Stimulated activated CD8-positive, alpha-beta memory T cell treated with anti-CD3 and anti-CD28 coated beads, Interleukin-7, amount 100 ng/mL, for 24 hours (primary cell): ENCODE measurements around the gene FZR1.
"Not testable (repeated sequence)": the region's sequence is repeated elsewhere in the genome, so short reads cannot be mapped to it uniquely, and the experiment has no call there.

Experiments used
- DNase-seq: peaks from one replicate; pipeline ENCODE4 v3.0.0-alpha.2; 2020; ENCODE audit warnings: low read depth

The FZR1 gene

DNA sequence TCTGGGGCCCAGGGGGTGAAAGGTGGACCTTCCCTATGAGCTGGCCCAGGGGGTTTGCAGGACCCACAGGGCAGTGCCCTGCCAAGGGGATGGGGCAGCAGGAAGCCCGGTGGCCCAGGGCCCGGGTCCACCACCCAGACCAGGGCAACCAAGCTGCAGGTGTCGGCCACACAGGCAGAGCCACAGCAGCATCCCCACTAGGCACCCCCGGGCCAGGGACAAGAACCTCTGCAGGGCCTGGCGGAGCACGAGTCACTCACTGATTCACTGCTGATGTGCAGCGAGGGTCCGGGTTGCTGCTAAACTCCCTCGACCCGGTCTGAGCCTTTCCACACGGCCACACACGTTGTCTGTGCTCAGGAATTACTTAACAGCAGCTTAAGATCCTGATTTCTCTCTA, 8.8 kb downstream of the FZR1 start:
- no peak for DNase-seq

DNA sequence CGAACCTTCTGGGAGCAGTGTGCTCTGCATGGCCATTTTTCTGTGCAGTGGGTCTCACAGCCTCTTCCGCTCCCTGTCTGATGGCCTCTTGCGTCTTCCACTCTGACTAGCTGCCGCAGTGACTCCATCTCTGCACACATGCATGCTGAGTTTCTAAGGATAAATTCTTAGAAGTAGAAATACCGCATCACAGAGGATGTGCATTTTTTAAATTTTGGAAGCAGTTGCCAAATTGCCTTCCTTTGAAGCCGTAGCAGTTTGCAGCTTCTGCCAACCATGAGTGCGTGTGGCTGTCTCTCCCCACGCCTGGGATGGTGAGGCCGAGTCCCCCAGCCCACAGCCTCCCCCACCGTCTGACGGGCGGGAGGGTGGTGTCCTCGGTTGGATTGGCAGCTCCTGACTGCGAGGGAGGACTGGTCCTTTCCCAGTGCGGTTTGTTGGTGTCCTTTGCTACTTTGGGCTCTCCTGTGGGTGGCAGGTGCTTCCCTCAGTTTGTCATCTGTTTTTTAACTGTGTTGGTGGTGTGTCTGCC, 9.8 kb downstream of the FZR1 start:
- no peak for DNase-seq

DNA sequence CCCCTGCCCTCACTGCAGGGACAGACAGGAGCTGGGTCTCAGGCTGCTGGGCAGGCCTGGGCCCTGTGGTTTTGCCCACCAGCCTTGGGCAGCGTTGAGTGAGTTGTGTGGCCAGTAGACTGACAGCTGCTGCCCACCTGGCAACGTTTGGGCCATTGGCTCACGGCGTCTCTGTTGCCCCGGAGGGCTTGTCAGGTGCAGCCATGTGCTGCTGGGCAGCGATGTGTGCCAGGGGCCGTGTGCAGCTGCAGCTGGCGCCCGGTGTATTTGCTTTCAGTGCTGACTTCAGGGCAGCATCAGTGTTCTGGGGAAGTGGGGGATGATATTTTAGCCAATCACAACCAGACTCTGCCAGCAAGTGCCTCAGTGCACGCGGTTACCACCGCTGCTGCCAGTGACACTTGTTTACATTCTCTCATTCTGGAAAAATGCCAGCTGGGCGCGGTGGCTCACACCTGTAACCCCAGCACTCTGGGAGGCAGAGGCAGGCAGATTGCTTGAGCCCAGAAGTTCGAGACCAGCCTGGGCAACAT, 10.6 kb downstream of the FZR1 start:
- DNase-seq, result no peak

DNA sequence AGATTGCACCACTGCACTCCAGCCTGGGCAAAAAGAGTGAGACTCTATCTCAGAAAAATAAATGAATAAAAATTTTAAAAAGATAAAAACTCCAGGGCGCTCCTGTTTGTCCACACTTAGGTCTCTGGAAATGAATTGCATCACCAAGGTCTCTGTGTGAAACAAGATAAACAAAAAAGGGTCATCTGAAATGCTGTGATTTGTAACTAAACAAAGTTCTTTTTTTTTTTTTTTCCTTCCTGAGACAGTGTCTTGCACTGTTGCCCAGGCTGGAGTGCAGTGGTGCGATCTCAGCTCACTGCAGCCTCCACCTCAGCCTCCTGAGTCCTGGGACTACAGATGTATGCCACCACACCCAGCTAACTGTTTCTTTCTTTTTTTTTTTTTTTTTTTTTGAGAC, 11.5 kb downstream of the FZR1 start:
- no peak for DNase-seq

DNA sequence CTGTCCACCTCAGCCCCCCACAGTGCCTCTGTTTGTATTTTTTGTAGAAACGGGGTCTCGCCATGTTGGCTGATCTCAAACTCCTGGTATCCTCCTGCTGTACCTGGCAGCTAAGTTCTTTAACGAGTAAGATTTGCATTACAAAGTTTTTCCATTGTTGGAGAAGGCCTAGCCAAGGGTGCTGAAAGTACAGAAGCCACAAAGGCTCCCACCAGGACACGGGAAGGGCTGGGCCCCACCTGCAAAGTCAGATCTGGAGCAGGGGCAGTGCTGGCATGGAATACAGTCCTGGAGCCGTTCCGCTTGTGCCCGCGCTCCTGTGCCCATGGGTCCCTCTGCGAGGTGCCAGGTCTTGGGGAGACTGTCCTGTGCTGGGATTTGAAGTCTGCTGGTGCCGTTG, 12.1 kb downstream of the FZR1 start:
- no peak for DNase-seq

DNA sequence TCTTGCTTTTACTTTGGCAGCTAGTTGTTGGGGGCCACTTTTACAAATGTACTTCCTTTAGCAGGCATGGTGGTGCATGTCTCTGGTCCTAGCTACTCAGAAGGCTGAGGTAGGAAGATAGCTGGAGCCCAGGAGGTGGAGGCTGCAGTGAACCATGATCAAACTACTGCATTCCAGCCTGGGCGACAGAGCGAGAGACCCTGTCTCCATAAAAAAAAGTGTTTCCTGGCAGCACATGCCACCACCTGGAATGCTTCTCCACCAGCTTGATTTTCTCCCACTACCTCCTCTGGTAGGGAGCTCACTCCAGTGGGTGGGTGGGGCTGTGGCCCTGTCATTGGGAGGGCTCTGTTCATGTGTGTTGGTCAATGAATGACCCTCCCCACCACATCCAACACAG, 12.5 kb downstream of the FZR1 start:
- no peak for DNase-seq

DNA sequence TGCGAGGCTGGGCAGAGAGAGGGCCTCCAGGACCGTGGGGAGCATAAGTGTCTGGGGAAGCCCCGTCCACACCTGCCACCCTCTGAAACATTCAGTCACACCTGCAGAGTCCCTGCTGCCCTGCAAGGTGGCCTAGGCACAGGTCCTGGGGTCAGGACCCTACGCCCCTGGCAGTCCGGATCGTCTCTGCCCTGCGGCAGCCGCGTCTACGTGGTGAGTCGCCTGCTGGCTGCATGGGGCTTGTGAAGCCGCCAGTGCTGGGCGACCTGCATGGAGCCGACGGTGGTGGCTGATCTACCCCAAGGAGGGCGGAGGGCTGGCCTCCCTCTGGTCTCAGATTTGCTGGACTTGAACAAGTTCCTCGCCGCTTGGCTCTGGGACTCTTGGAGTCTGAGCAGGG, 13.0 kb downstream of the FZR1 start:
- no peak for DNase-seq

DNA sequence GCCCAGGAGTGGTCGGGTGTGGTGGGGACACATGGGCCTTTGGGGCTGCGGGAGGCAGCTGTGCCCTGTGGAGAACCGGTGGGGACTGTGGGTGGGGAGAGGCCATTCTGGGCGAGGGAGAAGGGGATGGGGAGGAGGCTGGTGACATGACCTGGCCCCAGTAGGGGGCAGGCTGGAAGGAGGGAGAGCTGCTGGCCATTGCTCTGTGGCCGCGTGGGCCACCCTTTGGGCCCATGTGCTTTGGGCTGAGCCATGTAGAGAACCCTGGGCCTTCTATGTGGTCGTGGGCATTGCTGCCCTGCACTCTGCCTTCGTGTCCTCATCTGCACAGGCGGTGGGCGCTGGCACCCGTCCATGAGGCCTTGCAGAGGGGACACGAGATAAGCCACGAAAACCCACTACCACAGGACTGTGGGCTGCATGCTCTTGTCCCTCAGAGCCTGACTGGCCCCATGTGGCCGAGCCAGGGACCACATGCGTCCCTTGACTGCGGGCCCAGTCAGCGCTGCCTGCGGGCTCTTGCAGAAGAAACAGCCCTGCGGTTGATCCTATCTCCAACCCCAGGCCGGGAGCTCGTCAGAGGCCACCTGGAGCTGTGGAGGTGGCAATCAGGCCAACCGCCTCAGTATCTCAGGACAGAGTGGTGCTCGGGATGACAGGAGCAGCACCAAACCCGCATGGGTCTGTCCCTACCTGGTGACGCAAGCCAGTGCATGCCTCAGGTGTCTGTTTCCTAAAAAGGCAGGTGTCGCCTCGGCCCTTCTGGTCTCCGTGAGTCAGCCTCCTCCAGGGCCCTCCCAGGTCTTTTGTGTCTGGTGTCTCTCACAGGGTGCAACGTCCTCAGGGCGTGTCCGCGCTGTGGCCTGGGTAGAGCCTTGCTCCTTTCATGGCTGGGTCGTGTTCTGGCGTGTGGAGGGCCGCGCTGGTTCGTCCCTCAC, 14.3 kb downstream of the FZR1 start:
- DNase-seq, result no peak

DNA sequence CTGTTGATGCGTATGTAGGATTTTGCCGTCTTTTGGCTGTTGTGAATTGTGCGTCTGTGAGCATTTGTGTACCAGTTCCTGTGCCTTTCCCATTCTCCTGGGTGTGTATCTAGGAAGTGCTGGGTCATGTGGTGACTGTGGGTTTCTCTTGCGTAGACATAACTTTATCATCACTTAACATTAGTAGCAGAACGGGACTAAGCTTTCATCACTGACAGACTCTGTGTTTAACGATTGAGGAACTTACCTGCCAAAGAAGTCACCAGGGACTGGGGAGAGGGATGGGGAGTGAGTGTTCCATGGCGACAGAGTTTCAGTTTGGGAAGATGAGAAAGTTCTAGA, 15.0 kb downstream of the FZR1 start:
- no peak for DNase-seq

DNA sequence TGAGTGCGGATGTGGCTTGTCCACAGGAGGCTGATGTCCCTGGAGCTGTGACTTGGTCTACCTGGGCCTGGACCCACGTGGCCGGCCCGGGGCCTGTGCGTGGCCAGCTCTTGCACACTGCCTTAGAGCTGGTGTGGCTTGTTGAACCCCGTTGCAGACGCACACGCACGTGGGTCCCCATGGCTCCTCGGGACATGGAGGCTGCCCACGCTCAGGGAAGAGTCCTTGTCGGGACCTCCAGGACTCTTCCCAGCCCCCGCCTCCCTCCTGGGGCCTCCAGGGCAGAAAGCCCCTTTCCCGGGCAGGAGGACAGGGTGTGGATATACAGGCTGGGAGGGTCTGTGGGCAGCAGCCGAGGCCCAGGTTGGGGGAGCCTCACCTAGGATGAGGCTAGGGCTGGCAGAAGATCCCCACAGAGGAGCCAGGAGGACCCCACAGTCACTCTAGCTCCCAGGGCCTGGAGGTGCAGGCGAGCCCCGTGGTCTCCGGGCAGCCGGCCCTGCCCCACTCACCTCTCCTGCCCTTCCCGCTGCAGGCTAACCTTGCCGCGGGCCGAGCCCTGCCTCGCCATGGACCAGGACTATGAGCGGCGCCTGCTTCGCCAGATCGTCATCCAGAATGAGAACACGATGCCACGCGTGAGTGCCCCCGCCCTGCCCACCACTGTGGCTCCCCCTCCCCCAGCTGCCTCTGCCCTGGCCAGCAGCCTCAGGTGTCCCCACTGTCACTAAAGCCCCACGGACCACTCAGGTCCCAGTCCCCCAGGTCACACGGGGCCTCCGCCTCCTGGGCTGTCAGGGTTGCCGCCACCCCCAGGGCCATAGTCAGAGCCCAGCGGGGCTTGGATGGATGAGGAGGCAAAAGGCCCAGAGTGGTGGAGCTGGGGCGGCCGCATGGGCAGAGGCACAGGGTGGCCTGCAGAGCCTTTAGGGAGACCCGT, 16.6 kb downstream of the FZR1 start:
- DNase-seq, result no peak

DNA sequence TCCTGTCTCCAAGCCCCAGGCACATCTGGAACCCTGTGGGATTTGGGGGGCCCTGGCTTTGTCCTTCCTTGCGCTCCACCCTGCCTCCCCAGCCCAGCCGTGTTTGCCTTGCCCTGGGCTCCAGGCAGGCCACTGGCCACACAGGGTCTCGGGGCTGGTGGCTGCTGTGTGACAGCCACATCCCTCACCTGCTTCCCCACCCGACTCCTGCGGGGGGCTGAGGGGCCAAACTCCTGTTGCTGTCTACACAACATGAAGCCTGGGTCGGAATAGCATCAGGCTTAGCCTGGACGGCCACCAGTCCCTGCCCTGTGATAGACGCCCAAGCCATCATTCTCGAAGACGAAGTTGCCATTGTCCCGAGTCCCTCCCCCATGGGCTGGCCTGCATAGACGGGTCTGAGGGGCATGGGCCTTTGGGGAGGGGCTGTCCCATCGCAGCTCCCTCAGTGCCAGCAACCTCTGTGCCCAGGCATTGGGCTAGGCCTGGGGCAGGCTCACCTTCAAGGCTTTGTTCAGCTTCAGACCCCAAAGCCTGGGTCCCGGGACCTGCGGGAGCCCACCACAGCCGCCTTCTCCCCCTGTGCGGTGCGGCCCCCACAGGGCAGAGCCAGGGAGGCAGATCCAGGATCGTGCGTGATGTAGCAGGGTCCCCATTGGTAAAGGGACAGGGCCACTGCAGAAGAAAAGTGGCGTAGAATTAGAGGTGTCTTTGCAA, 17.4 kb downstream of the FZR1 start:
- DNase-seq, result no peak

DNA sequence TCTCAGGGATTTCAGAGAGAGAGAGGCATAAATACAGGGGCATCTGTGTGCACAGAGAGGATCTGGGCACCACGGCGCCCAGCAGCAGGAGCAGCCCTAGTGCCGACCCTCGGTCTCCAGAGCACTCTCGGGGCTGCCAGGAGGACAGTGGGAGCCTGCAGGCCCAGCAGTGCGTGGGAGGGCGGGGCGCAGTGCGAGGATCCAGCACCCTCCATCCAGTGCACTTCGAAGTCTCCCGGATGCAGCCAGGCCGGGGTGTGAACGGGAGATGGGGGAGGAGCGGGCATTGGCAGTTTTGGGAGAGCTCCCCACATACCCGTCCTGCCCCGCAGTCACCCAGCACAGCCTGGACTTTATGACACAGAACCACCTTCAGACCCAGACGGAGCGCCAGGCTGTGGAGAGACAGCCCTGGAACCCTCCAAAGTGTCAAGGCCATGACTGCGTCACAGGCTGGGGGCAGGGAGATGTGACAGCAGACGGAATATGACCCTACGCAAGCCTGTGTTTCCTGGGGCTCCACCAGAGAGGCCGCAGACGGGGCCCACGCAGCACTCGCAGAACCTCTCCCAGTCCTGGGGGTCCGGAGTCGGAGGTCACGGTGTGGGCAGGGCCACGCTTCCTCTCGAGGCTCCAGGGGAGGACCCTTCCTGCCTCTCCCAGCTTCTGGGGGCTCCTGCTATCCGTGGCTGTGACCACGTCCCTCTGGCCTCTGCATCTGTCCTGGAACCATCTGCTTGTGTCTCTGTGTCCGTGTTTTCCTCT, 18.1 kb downstream of the FZR1 start:
- no peak for DNase-seq

DNA sequence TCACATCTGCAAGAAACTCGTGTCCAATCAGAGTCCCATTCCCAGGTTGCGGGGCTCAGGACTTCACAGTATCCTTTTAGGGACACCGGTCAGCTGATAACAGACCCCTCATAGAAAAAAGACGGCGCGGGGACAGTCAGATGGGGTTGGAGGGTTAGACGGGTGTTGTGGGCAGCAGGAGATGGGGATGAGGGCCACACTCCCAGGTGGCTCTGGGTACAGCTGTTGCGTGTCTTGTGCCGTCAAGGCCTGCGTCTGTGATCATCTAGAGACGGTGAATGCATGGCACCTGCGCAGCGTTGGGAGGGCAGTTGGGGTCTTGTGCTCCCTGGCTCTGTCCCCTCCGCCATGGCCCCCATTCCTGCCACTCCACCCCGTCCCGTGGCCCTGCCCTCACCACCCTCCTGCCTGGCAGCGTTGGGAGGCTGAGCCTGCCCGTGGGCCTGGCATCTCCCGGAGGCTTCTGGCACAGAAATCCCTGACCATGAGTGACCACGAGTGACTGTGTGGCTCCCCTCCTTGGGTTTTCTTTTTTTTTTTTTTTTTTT, 18.9 kb downstream of the FZR1 start:
- DNase-seq, result no peak

DNA sequence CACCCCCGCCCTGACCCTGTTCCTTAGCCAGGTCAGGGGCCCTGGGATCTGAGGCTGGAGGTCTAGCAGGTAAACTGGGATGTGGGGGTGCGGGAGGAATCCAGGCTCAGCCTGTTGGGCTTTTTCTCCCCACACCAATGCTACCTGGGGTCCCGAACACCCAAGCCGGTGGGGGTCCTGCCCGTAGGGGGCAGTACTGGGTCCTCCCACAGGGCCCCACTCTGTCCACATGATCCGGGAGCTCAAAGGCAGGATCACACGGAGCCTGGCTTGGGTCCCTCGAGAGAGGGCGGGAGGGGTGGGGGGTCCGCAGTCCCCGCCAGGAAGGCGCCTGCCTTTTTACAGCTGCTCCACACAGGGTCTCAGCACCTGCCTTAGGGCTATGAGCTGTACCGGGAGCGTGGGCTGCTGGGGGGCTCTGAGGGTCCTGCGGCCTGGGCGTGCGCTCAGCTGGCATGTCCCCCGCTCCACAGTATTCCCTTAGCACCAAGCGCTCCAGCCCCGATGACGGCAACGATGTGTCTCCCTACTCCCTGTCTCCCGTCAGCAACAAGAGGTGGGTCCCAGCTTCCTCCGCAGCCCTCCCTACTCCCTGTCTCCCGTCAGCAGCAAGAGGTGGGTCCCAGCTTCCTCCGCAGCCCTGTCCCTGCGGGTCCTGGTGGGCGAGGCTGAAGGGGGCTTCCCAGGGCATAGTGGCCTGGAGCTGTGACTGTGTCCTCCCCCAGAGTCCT, 20.6 kb downstream of the FZR1 start:
- no peak for DNase-seq

DNA sequence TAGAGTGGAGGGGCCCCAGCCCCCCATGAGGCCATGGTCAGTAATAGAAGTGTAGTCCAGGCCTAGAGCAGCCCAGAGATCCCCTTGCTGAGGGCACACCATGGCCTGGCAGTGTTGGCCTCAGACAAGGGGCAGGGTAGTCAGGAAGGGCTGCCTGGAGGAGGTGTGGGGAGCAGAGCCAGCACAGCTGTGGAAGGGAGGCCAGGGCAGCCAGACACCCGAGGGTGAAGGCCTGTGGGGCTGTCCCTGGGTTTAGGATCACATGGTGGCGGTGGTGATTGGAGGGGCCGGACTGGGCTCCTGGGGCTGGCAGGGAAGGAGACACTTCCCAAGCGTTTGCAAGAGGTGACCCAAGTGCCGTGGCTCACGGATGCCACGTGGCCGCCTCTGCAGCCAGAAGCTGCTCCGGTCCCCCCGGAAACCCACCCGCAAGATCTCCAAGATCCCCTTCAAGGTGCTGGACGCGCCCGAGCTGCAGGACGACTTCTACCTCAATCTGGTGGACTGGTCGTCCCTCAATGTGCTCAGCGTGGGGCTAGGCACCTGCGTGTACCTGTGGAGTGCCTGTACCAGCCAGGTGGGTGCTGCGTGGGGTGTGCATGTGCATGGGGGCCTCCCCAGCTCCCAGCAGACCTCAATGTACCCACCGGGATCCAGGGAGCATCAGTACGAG, 21.3 kb downstream of the FZR1 start:
- DNase-seq, result no peak

DNA sequence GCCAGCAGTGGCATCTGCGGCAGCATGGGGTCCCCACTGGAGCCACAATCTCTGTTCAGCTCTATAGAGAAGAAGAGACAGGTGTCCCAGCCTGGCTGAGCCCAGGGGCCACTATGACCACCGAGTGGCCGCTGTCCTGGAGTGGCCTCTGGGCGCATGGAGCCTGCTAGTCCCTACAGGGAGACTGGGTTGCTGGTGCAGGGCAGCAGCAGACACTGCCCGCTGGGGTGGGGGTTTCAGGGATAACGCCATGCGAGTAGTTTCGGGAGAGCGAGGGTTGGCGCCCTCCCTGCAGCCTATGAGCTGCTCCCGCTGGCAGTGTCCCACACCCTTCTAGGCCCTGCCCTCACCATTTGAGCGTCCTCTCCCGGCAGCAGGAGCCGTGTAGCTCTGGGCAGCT, 22.0 kb downstream of the FZR1 start:
- no peak for DNase-seq

DNA sequence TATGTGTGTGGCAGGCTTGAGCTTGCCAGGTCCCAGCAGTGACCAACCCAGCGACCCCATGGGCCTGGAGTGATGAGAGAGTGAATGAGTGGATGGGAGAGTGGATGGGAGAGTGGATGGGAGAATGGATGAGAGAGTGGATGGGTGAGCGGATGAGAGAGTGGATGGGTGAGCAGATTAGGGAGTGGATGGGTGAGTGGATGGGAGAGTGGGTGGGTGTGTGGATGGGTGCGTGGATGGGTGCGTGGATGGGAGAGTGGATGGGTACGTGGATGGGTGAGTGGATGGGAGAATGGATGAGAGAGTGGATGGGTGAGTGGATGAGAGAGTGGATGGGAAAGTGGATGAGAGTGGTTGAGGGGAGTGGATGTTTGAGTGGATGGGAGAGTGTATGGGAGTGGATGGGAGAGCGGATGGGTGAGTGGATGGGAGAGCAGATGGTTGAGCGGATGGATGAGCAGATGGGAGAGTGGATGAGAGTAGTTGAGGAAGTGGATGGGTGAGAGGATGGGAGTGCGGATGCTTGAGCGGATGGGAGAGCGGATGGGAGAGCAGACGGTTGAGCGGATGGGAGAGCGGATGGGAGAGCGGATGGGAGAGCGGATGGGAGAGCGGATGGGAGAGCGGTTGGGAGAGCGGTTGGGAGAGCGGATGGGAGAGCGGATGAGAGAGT, 22.6 kb downstream of the FZR1 start:
- no peak for DNase-seq

DNA sequence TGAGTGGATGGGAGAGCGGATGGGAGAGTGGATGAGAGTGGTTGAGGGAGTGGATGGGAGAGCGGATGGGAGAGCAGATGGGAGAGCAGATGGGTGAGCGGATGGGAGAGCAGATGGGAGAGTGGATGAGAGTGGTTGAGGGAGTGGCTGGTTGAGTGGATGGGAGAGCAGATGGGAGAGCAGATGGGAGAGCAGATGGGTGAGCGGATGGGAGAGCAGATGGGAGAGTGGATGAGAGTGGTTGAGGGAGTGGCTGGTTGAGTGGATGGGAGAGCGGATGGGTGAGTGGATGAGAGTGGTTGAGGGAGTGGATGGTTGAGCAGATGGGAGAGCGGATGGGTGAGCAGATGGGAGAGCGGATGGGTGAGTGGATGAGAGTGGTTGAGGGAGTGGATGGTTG, 23.2 kb downstream of the FZR1 start:
- DNase-seq, result not testable (repeated sequence)

DNA sequence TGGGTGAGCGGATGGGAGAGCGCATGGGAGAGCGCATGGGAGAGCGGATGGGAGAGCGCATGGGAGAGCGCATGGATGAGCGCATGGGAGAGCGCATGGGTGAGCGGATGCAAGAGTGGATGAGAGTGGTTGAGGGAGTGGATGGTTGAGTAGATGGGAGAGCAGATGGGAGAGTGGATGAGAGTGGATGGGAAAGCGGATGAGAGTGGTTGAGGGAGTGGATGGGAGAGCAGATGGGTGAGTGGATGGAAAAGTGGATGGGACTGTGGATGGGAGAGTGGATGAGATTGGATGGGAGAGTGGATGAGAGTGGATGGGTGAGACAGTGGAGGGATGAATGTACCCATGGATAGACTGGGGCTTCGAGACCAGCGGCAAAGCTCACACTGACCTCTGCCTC, 24.3 kb downstream of the FZR1 start:
- no peak for DNase-seq
